GM19328 (cell line): ENCODE data around the gene KAT6B.

ENCODE experiments used
- ATAC-seq: cut with Tn5 transposase; IDR thresholded peaks from one replicate; pipeline ENCODE4 v1.9.1; 2021; ENCODE audit warnings: mild to moderate bottlenecking, moderate library complexity; ENCODE audit not compliant: unreplicated experiment

Gene KAT6B

GRCh38 chr10:75061709-75062505, 235.5 kb downstream of the KAT6B start:
- ATAC-seq, result no peak

- no peak for ATAC-seq
Measured at GRCh38 chr10:75062506-75063299, 236.3 kb downstream of the KAT6B start.

GRCh38 chr10:75063461-75064230, 237.2 kb downstream of the KAT6B start:
- no peak for ATAC-seq

GRCh38 chr10:75065076-75065475, 238.7 kb downstream of the KAT6B start:
- no peak for ATAC-seq

- ATAC-seq, result no peak
Measured at GRCh38 chr10:75066271-75066670, 239.9 kb downstream of the KAT6B start.

- no peak for ATAC-seq
Measured at GRCh38 chr10:75067272-75067671, 240.9 kb downstream of the KAT6B start.

GRCh38 chr10:75068523-75068922, 242.1 kb downstream of the KAT6B start:
- ATAC-seq, result no peak

GRCh38 chr10:75070476-75070875, 244.1 kb downstream of the KAT6B start:
- ATAC-seq, result no peak

- no peak for ATAC-seq
Measured at GRCh38 chr10:75070961-75071428, 244.6 kb downstream of the KAT6B start.

- ATAC-seq, result no peak
Measured at GRCh38 chr10:75071756-75072155, 245.4 kb downstream of the KAT6B start.

GRCh38 chr10:75072727-75073126, 246.3 kb downstream of the KAT6B start:
- ATAC-seq, result no peak

- no peak for ATAC-seq
Measured at GRCh38 chr10:75073442-75073841, 247.0 kb downstream of the KAT6B start.

GRCh38 chr10:75074711-75075445, 248.5 kb downstream of the KAT6B start:
- no peak for ATAC-seq

GRCh38 chr10:75076348-75076747, 249.9 kb downstream of the KAT6B start:
- ATAC-seq, result no peak

- ATAC-seq, result no peak
Measured at GRCh38 chr10:75079436-75080083, 253.2 kb downstream of the KAT6B start.

GRCh38 chr10:75080554-75080953, 254.2 kb downstream of the KAT6B start:
- ATAC-seq, result no peak

GRCh38 chr10:75081379-75081778, 255.0 kb downstream of the KAT6B start:
- no peak for ATAC-seq
